ENCODE results near the gene CCDC124.
"Not testable (repeated sequence)": the region's sequence is repeated elsewhere in the genome, so short reads cannot be mapped to it uniquely, and the experiment has no call there.

The CCDC124 gene

DNA sequence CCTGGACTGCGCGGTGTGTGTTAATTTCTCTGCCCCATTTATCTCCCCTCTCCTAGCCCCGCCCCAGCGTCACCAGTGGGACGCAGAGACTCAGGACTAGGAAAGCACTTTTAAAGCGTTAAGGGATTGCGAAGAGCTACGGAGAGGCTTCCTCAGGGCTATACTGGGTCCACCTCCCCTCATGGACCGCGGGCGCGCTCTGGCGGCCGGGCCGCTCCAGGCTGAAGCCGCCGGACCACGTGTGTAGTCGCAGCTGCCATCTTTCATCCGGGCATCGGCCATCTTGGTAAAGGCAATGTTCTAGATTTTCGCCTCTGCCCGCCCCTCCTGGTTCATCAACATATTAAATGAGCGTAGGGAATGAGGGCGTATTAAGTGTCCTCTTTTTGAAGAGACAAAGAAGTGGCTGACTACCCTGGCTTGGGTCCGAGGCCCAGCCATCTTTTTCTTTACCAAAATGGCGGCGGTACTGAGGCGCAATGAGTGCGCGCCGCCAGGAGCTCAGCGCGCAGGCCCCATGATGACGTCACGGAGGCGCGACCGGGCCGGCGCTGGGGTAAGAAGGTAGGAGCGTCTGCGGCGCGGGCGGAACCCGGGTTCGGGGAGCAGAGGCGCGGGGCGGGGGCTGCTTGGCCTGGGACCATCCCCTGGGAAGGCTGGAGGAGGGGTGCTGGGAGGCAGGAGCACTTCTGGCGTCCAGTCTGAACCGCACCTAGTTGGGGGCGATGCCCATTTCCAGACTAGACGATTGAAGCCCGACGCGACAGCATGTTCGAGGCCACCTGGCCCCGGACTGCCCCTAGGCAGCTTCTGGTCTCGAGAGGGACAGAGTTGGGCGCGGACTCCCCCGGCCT lies at the start of gene CCDC124:
Gene CCDC124, plus strand, starts transcription at position 531 of the 854 bp plus-strand sequence. CDS start 3,406 bp downstream, outside the sequence.
- H3K4me3 ChIP-seq = peak within 1 kb of the TSS; percentile 64 to 88

DNA sequence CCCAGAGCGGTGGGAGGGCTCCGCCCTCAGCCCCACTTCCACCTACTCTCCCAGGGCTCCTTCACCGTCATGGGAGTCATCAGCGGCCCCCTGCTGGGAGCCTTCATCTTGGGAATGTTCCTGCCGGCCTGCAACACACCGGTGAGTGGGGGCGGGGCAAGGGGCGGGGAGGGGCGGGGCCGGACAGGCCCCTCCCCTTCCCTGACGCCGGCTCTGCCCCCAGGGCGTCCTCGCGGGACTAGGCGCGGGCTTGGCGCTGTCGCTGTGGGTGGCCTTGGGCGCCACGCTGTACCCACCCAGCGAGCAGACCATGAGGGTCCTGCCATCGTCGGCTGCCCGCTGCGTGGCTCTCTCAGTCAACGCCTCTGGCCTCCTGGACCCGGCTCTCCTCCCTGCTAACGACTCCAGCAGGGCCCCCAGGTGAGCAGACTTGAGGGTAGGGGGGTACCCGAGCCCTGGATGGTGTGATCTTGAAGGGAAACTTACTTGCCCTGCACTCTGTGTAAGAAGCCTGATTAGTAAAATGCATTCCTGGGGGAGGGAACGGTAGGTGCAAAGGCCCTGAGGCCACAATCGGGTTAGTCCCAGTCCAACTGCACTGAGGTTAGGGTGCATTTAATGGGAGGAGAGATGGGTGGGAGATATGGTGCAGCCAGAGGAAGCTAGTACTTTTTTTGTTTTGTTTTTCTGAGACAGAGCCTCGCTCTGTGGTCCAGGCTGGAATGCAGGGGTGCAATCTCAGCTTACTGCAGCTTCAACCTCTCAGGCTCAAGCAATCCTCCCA lies 49.0 kb upstream of the CCDC124 start:
- Histone ChIP-seq H3K9me3 (no peaks in the 10 kb centered on the region), H3K4me1 (no peaks in the 10 kb centered on the region), H3K27ac (no peak overlapping the region), H3K27me3 (peaks cover 0 to 21% of the 10 kb centered on the region in 2 donors), H3K4me3 (no peak overlapping the region), H3K36me3 (no peaks in the 10 kb centered on the region)
- intact Hi-C loops (cut with DNase I; ENCODE audit: low total_unique reads) = no loop called here
- TF ChIP-seq CTCF (IDR thresholded peaks at IDR 0.05) = no peak
- no peak for DNase-seq

More for the DNA sequence above, at the start of gene CCDC124:
- Histone ChIP-seq H3K27ac (peak within 1 kb of the TSS; percentile 69 to 79), H3K36me3 (peaks cover 0 to 17% (median 12%) of the 10 kb centered on the region in 3 donors), H3K4me1 (peaks cover 0 to 23% (median 18%) of the 10 kb centered on the region in 4 donors), H3K27me3 (no peaks in the 10 kb centered on the region), H3K9me3 (no peaks in the 10 kb centered on the region)
- intact Hi-C loops (cut with DNase I; ENCODE audit: low total_unique reads) = loop anchor here (5.0 kb wide), 1 partner anchor 75 kb away; the partner anchor contains the start of gene RPL18A
- peak; percentile 60 to 63 for TF ChIP-seq CTCF (IDR thresholded peaks at IDR 0.05)
- DNase-seq = peak; percentile 85 to 92

GRCh38 chr19:17886515-17886914 lies 46.3 kb upstream of the CCDC124 start:
- Histone ChIP-seq H3K27me3 (peaks cover 0 to 36% of the 10 kb centered on the region in 2 donors), H3K4me1 (no peaks in the 10 kb centered on the region), H3K27ac (no peak overlapping the region), H3K4me3 (no peak overlapping the region), H3K9me3 (no peaks in the 10 kb centered on the region), H3K36me3 (no peaks in the 10 kb centered on the region)
- no peak for DNase-seq
- TF ChIP-seq CTCF (IDR thresholded peaks at IDR 0.05) = no peak
- intact Hi-C loops (cut with DNase I; ENCODE audit: low total_unique reads) = no loop called here

GRCh38 chr19:17887221-17887620 lies 45.6 kb upstream of the CCDC124 start:
- DNase-seq; H3K9me3 ChIP-seq; intact Hi-C loops (cut with DNase I; ENCODE audit: low total_unique reads); H3K27ac ChIP-seq; H3K36me3 ChIP-seq; H3K4me1 ChIP-seq; H3K4me3 ChIP-seq: not testable (repeated sequence)
- H3K27me3 ChIP-seq = peaks cover 0 to 39% of the 10 kb centered on the region in 2 donors

DNA sequence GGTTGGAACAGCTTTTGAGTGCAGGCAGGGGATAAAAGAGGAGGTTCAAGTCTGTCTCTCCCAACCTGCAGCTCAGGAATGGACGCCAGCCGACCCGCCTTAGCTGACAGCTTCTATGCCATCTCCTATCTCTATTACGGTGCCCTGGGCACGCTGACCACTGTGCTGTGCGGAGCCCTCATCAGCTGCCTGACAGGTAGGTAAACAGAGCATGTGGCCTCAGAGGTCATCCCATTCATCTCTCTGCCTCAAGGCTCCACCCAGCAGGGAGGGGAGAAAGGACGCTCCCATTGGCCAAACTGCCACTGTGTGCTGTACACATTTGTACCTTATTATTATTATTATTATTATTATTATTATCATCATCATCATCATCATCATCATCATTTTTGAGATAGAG lies 44.6 kb upstream of the CCDC124 start:
- Histone ChIP-seq H3K4me3 (no peak overlapping the region), H3K4me1 (no peaks in the 10 kb centered on the region), H3K27ac (no peak overlapping the region), H3K9me3 (no peaks in the 10 kb centered on the region), H3K36me3 (no peaks in the 10 kb centered on the region), H3K27me3 (peaks cover 0 to 41% of the 10 kb centered on the region in 2 donors)
- no peak for TF ChIP-seq CTCF (IDR thresholded peaks at IDR 0.05)
- intact Hi-C loops (cut with DNase I; ENCODE audit: low total_unique reads) = no loop called here
- no peak for DNase-seq
